HepG2 (cell line): Measurements from ENCODE around the gene USP14. TPM values are rescaled to one million over a fixed set of nuclear protein-coding genes. Genes with fewer than 3 reads are reported as not detected.

Experiments
- BCLAF1 ChIP-seq: fragments of 450-650 bp; IDR thresholded peaks from 2 replicates; pipeline ENCODE4 v1.6.1; 2017; ENCODE audit warnings: mild to moderate bottlenecking
- ERF ChIP-seq: IDR thresholded peaks from 2 replicates; pipeline ENCODE4 v1.6.1; 2018; ENCODE audit warnings: missing biosample characterization, missing genetic modification reagents
- GRHL1 ChIP-seq: sonication (generic); formaldehyde crosslinking; conservative IDR thresholded peaks from 2 replicates; pipeline ENCODE4 v1.8.0; 2022; ENCODE audit warnings: missing genetic modification reagents
- HOXA5 ChIP-seq: sonication (generic); formaldehyde crosslinking; IDR thresholded peaks from 2 replicates; pipeline ENCODE4 v1.4.0; 2020; ENCODE audit warnings: missing genetic modification reagents
- JUND ChIP-seq: sonication (generic); formaldehyde crosslinking; IDR thresholded peaks from 2 replicates; pipeline ENCODE4 v1.8.0; 2022; ENCODE audit warnings: mild to moderate bottlenecking, missing genetic modification reagents
- LRRFIP1 ChIP-seq: sonication (generic); formaldehyde crosslinking; conservative IDR thresholded peaks from 2 replicates; pipeline ENCODE4 v1.4.0; 2020; ENCODE audit warnings: missing genetic modification reagents
- SP140L ChIP-seq: sonication (generic); formaldehyde crosslinking; IDR thresholded peaks from 2 replicates; pipeline ENCODE4 v1.4.0; 2020; ENCODE audit warnings: missing genetic modification reagents, borderline replicate concordance
- UBTF ChIP-seq: sonication (generic); formaldehyde crosslinking; IDR thresholded peaks from 2 replicates; pipeline ENCODE4 v1.4.0; 2020; ENCODE audit warnings: mild to moderate bottlenecking, missing genetic modification reagents
- ZNF407 ChIP-seq: sonication (generic); formaldehyde crosslinking; IDR thresholded peaks from one replicate; pipeline ENCODE4 v1.5.1; 2020; ENCODE audit warnings: mild to moderate bottlenecking, missing genetic modification reagents; ENCODE audit errors: not compliant biosample characterization
- ZNF678 ChIP-seq: sonication (generic); formaldehyde crosslinking; IDR thresholded peaks from 2 replicates; pipeline ENCODE4 v1.4.0; 2020; ENCODE audit warnings: mild to moderate bottlenecking, missing genetic modification reagents
- polyA plus RNA-seq, 8 experiments: library from polyadenylated mRNA; depleted of rRNA in 3 of 8; stranded (reverse) in 7 of 8; unstranded in 1 of 8; fragments of >200 nt; fragmentation: Illumina TruSeq in 4 of 8; extraction: Trizol in 4 of 8; gene quantifications; 2 replicates each; pipeline versions ENCODE4 v1.2.1 to v1.2.3, GENCODE V29; 2011 to 2016; ENCODE audit warnings: low read depth in 4 of 8, missing spikeins in 1 of 8, mixed read lengths in 1 of 8; ENCODE audit not compliant: insufficient read depth in 1 of 8
- total RNA-seq, 5 experiments: library from RNA; depleted of rRNA; stranded (reverse); fragments of >200 nt; fragmentation: Illumina TruSeq; extraction: Trizol; gene quantifications; 2 replicates each; pipeline ENCODE4 v1.2.3, GENCODE V29; 2016; ENCODE audit warnings: low read depth in 1 of 5

Gene USP14
- total and polyA plus RNA-seq, 2 of the 13 experiments (the other 11 are each of a cell fraction or from before 2014, with no cell fraction given), result 14.7 to 16.6 TPM

GRCh38 chr18:111306-112014 is 46.9 kb upstream of the USP14 start (continued):
- no peak for TF ChIP-seq LRRFIP1 (CRISPR knock-in tag)
- peak; percentile 68; the same call in 1 of the 2 replicates for TF ChIP-seq ZNF678 (CRISPR knock-in tag)
- no peak for TF ChIP-seq GRHL1
- peak; percentile 60; the same call in 1 of the 2 replicates for TF ChIP-seq ERF
- TF ChIP-seq JUND, result no peak
- TF ChIP-seq BCLAF1, result no peak
- TF ChIP-seq UBTF (CRISPR knock-in tag), result no peak; the same call in 1 of the 2 replicates
- no peak for TF ChIP-seq ZNF407 (CRISPR knock-in tag)
- no peak for TF ChIP-seq SP140L (CRISPR knock-in tag)
- TF ChIP-seq HOXA5 (CRISPR knock-in tag), result no peak
